Measurements from ENCODE around the gene PICK1.

Gene PICK1

GRCh38 chr22:38038426-38038825, 18.8 kb upstream of the PICK1 start:
- TF ChIP-seq, protein P1, sequence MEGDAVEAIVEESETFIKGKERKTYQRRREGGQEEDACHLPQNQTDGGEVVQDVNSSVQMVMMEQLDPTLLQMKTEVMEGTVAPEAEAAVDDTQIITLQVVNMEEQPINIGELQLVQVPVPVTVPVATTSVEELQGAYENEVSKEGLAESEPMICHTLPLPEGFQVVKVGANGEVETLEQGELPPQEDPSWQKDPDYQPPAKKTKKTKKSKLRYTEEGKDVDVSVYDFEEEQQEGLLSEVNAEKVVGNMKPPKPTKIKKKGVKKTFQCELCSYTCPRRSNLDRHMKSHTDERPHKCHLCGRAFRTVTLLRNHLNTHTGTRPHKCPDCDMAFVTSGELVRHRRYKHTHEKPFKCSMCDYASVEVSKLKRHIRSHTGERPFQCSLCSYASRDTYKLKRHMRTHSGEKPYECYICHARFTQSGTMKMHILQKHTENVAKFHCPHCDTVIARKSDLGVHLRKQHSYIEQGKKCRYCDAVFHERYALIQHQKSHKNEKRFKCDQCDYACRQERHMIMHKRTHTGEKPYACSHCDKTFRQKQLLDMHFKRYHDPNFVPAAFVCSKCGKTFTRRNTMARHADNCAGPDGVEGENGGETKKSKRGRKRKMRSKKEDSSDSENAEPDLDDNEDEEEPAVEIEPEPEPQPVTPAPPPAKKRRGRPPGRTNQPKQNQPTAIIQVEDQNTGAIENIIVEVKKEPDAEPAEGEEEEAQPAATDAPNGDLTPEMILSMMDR (IDR thresholded peaks at IDR 0.05; ENCODE audit: low read depth, low read length) = no peak
- no peak overlapping the region for H3K4me3 ChIP-seq (ENCODE audit: low read depth, low read length)

GRCh38 chr22:38038890-38039812, 18.1 kb upstream of the PICK1 start:
- no peak overlapping the region for H3K4me3 ChIP-seq (ENCODE audit: low read depth, low read length)
- TF ChIP-seq, protein P1 (IDR thresholded peaks at IDR 0.05; ENCODE audit: low read depth, low read length) = no peak

GRCh38 chr22:38040953-38041759, 16.0 kb upstream of the PICK1 start:
- no peak overlapping the region for H3K4me3 ChIP-seq (ENCODE audit: low read depth, low read length)
- TF ChIP-seq, protein P1 (IDR thresholded peaks at IDR 0.05; ENCODE audit: low read depth, low read length) = no peak

- H3K4me3 ChIP-seq (ENCODE audit: low read depth, low read length) = no peak overlapping the region
- TF ChIP-seq, protein P1 (IDR thresholded peaks at IDR 0.05; ENCODE audit: low read depth, low read length) = no peak
These were observed 15.3 kb upstream of the PICK1 start for GRCh38 chr22:38041760-38042487.

DNA sequence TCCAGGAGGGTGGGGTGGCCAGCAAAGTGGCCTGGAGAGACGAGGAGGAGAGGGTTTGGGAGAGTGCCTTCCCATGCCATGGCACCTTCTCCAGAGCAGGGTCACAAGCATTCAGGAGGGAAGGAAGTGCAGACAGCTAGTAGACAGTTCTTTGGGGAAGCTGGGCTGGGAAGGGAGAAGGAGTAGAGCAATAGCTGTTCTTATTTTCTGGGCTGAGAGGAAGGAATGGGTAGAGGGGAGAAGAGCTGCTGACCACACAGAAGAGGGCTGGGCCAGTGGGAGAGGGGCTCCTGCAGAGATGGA, 14.8 kb upstream of the PICK1 start:
- H3K4me3 ChIP-seq (ENCODE audit: low read depth, low read length) = no peak overlapping the region

DNA sequence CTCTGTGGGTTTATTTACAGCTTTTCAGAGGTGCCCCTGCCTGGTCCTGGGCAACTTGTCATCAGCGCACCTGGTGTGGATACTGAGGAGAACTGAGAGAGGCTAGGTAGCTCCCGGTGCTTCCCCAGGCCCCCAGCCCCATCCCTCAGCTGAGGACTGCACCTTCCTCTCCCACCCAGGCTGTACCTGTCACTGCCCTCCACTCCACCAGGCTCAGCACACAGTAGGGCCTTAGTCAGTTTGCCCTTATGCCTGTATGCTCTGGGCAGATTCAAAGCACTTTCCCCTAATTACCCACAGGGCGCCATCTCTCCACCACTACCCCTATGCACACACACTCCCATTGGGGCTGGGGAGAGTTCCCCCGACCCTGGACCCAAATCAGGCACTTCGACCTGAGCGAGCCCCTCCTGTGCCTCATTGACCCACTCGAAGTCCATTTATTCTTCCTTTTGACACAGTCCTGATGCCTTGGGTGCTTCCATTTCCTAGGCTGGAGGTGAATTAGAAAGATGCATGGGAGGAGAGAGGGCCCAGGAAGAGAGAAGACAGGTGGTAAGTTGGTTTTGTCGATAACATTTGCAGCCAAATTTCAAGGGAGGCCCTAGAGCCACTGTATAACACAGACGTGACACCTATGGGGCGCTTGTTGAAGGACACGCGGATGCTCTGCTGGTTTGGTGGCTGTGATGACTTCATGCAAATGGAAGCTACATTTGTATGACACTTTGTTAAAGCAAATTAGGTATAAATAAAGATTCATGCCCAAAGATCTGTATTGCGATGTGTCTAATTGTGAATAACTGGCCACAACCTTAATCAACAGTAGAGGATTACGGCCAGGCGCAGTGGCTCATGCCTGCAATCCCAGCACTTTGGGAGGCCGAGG, 13.8 kb upstream of the PICK1 start:
- no peak overlapping the region for H3K4me3 ChIP-seq (ENCODE audit: low read depth, low read length)
- TF ChIP-seq, protein P1 (IDR thresholded peaks at IDR 0.05; ENCODE audit: low read depth, low read length) = no peak

More for the DNA sequence above, 14.8 kb upstream of the PICK1 start:
- TF ChIP-seq, protein P1 (IDR thresholded peaks at IDR 0.05; ENCODE audit: low read depth, low read length) = no peak
